Keratinocyte (primary cell): ENCODE results near the gene GPR62. TPM values are rescaled to one million over a fixed set of nuclear protein-coding genes. Genes with fewer than 3 reads are reported as not detected.

Experiments
- DNase-seq: peaks from one replicate; pipeline ENCODE4 v3.0.0-alpha.2; 2011; ENCODE audit warnings: low read depth, missing footprints, low spot score
- FAIRE-seq: peaks from 2 replicates; lab custom pipeline; 2011; peaks lifted over from hg19 to GRCh38; lab: Jason Lieb, UNC
- H2AFZ ChIP-seq: 2 replicates; pipeline ENCODE4 v1.6.0; 2012; ENCODE audit warnings: low read length, control low read depth, inconsistent platforms; ENCODE audit not compliant: control insufficient read depth
- H3K27ac ChIP-seq: 2 replicates; pipeline ENCODE4 v1.5.1; 2011; ENCODE audit warnings: low read length; ENCODE audit not compliant: control insufficient read depth, insufficient read depth
- H3K27me3 ChIP-seq: 3 replicates; pipeline ENCODE4 v1.6.0; 2011; ENCODE audit warnings: low read length; ENCODE audit not compliant: control insufficient read depth, insufficient read depth; ENCODE audit errors: extremely low read depth
- H3K36me3 ChIP-seq, 2 experiments: 2 replicates in 1 of 2; 3 replicates in 1 of 2; pipeline ENCODE4 v1.5.1; 2011; ENCODE audit warnings: low read length in 2 of 2, mild to moderate bottlenecking in 1 of 2; ENCODE audit not compliant: control insufficient read depth in 2 of 2, insufficient read depth in 2 of 2; ENCODE audit errors: extremely low read depth in 1 of 2
- H3K4me1 ChIP-seq: 3 replicates; pipeline ENCODE4 v1.5.1; 2011; ENCODE audit warnings: low read length; ENCODE audit not compliant: control insufficient read depth, insufficient read depth; ENCODE audit errors: extremely low read depth
- H3K4me2 ChIP-seq: 3 replicates; pipeline ENCODE4 v1.6.0; 2011; ENCODE audit warnings: low read depth, low read length; ENCODE audit not compliant: control insufficient read depth, insufficient read depth; ENCODE audit errors: extremely low read depth
- H3K4me3 ChIP-seq, 3 experiments: fragments of 200-600 bp in 1 of 3; sonication (generic) in 1 of 3; 2 replicates in 2 of 3; 3 replicates in 1 of 3; pipeline ENCODE4 v1.5.1; 2011 to 2016; ENCODE audit warnings: low read length in 3 of 3, mild to moderate bottlenecking in 3 of 3, control low read depth in 2 of 3, inconsistent platforms in 1 of 3, low read depth in 1 of 3, mixed read lengths in 1 of 3, mixed run types in 1 of 3, moderate library complexity in 1 of 3; ENCODE audit not compliant: control insufficient read depth in 2 of 3, insufficient read depth in 2 of 3; ENCODE audit errors: extremely low read depth in 1 of 3
- H3K79me2 ChIP-seq: 2 replicates; pipeline ENCODE4 v1.6.0; 2012; ENCODE audit warnings: low read length; ENCODE audit not compliant: control insufficient read depth, insufficient read depth
- H3K9ac ChIP-seq: 3 replicates; pipeline ENCODE4 v1.6.0; 2011; ENCODE audit warnings: low read length; ENCODE audit not compliant: control insufficient read depth, insufficient read depth; ENCODE audit errors: extremely low read depth
- H3K9me1 ChIP-seq: 3 replicates; pipeline ENCODE4 v1.6.0; 2011; ENCODE audit warnings: low read length; ENCODE audit not compliant: control insufficient read depth, insufficient read depth; ENCODE audit errors: extremely low read depth
- H3K9me3 ChIP-seq: 2 replicates; pipeline ENCODE4 v1.5.1; 2012; ENCODE audit warnings: low read depth, low read length; ENCODE audit not compliant: control insufficient read depth
- H4K20me1 ChIP-seq: 3 replicates; pipeline ENCODE4 v1.6.0; 2011; ENCODE audit warnings: low read length; ENCODE audit not compliant: control insufficient read depth, insufficient read depth; ENCODE audit errors: extremely low read depth
- CTCF ChIP-seq, 3 experiments: IDR thresholded peaks in 1 of 3; conservative IDR thresholded peaks in 1 of 3; optimal IDR thresholded peaks in 1 of 3; 2 replicates in 2 of 3; 3 replicates in 1 of 3; pipeline versions ENCODE3 to v1.5.1; 2011; ENCODE audit warnings: low read length in 3 of 3, mild to moderate bottlenecking in 3 of 3, moderate library complexity in 2 of 3, control low read depth in 1 of 3, inconsistent platforms in 1 of 3; ENCODE audit not compliant: insufficient read depth in 2 of 3; ENCODE audit errors: extremely low read depth in 1 of 3
- EZH2 ChIP-seq: IDR thresholded peaks from one replicate; pipeline ENCODE4 v1.6.1; 2012; ENCODE audit warnings: inconsistent platforms, mild to moderate bottlenecking, low read length, moderate library complexity
- dilution Hi-C: fragments of 300-500 bp; cut with MboI; formaldehyde crosslinking; loops from one replicate; pipeline ENCODE4 v1.7.0; 2020; ENCODE audit warnings: low sequenced_read_pairs; ENCODE audit not compliant: extremely low pct_ligation_motif_present
- polyA plus RNA-seq, 5 experiments: library from polyadenylated mRNA; depleted of rRNA in 3 of 5; stranded (reverse) in 3 of 5; stranded (forward) in 1 of 5; unstranded in 1 of 5; fragments of >200 nt; gene quantifications; 1 replicate in 1 of 5; 2 replicates in 3 of 5; 3 replicates in 1 of 5; pipeline versions ENCODE4 v1.2.1 to v1.2.3, GENCODE V29; 2011 to 2012; ENCODE audit warnings: missing spikeins in 2 of 5, low read depth in 1 of 5, low replicate concordance in 1 of 5

The GPR62 gene
- polyA plus RNA-seq, 1 donor (not counting 4 experiments of a cell fraction or from before 2014, with no cell fraction given): not detected

DNA sequence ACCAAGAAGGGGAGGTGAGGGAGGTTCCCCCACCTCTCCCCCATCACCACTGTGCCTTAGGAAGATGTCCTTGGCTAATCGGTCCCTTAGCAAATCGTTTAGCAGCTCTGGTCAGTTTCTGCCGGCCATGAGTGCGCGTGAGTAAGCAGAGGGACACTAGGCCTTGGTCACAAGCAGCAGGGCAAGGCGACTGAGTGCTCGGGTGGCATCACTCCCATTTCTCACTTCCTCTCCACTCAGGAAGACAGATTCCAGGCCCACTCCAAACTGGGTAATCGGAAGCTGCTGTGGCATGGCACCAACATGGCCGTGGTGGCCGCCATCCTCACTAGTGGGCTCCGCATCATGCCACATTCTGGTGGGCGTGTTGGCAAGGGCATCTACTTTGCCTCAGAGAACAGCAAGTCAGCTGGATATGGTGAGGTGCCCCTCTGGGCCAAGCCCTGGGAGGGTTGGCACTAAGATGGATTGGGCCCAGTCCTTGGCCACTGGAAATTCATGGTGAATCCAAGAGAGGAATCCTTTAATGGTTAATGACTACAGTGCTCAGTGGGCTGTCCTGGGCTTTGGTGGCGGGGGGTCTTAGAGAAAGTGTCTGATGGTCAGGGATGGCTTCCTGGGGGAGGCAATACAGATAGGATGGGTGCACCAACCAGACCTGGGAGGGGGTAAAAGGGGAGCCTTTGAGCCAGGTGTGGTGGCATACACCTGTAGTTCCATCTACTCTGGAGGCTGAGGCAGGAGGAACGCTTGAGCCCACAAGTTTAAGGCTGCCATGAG lies 9.1 kb upstream of the GPR62 start:
- H3K9ac ChIP-seq: no peak overlapping the region
- H3K4me3 ChIP-seq: no peak overlapping the region
- peaks cover 0 to 1% of the 10 kb centered on the region in 2 experiments for H3K36me3 ChIP-seq
- H3K4me1 ChIP-seq: peaks cover 10% of the 10 kb centered on the region
- FAIRE-seq (no peak), DNase-seq (no peak)
- H2AFZ ChIP-seq: no peak overlapping the region
- H3K9me3 ChIP-seq: no peaks in the 10 kb centered on the region
- no peak overlapping the region for H3K27ac ChIP-seq
- TF ChIP-seq CTCF (optimal IDR thresholded peaks at IDR 0.05 in 1 of 3, IDR thresholded peaks at IDR 0.05 in 1 of 3, conservative IDR thresholded peaks at IDR 0.05 in 1 of 3; ENCODE audit: extremely low read depth in 1 of 3, insufficient read depth in 2 of 3, low read length in 3 of 3) (no peak), EZH2 (no peak)
- H3K79me2 ChIP-seq: peaks cover 5% of the 10 kb centered on the region
- H3K9me1 ChIP-seq: no peaks in the 10 kb centered on the region
- no peak overlapping the region for H3K4me2 ChIP-seq
- peaks cover 2% of the 10 kb centered on the region for H3K27me3 ChIP-seq
- H4K20me1 ChIP-seq: no peaks in the 10 kb centered on the region
- dilution Hi-C loops: no loop called here

- H3K4me1 ChIP-seq: peaks cover 10% of the 10 kb centered on the region
- TF ChIP-seq EZH2 (no peak), CTCF (optimal IDR thresholded peaks at IDR 0.05 in 1 of 3, IDR thresholded peaks at IDR 0.05 in 1 of 3, conservative IDR thresholded peaks at IDR 0.05 in 1 of 3; ENCODE audit: extremely low read depth in 1 of 3, insufficient read depth in 2 of 3, low read length in 3 of 3) (no peak)
- no peaks in the 10 kb centered on the region for H3K9me1 ChIP-seq
- no peak overlapping the region for H2AFZ ChIP-seq
- H3K27ac ChIP-seq: no peak overlapping the region
- H3K36me3 ChIP-seq: peaks cover 0 to 1% of the 10 kb centered on the region in 2 experiments
- no peaks in the 10 kb centered on the region for H3K9me3 ChIP-seq
- H3K27me3 ChIP-seq: peaks cover 2% of the 10 kb centered on the region
- dilution Hi-C loops: no loop called here
- H3K4me3 ChIP-seq: no peak overlapping the region
- no peak for FAIRE-seq
- no peaks in the 10 kb centered on the region for H3K79me2 ChIP-seq
- H4K20me1 ChIP-seq: no peaks in the 10 kb centered on the region
- no peak overlapping the region for H3K4me2 ChIP-seq
- DNase-seq: no peak
- no peak overlapping the region for H3K9ac ChIP-seq
Observed at GRCh38 chr3:51946796-51947195, 8.4 kb upstream of the GPR62 start.
